Stimulated activated CD8-positive, alpha-beta memory T cell treated with anti-CD3 and anti-CD28 coated beads, Interleukin-15, amount 100 ng/mL, for 24 hours (primary cell): ENCODE data around the gene ARMC8.
A peak's percentile ranks its signal among the peaks of the same experiment; 100 is the strongest.
"Not testable (repeated sequence)": the region's sequence is repeated elsewhere in the genome, so short reads cannot be mapped to it uniquely, and the experiment has no call there.

ENCODE experiments used
- DNase-seq: peaks from one replicate; pipeline ENCODE4 v3.0.0-alpha.2; 2020; ENCODE audit warnings: low read depth

ARMC8 gene, protein sequence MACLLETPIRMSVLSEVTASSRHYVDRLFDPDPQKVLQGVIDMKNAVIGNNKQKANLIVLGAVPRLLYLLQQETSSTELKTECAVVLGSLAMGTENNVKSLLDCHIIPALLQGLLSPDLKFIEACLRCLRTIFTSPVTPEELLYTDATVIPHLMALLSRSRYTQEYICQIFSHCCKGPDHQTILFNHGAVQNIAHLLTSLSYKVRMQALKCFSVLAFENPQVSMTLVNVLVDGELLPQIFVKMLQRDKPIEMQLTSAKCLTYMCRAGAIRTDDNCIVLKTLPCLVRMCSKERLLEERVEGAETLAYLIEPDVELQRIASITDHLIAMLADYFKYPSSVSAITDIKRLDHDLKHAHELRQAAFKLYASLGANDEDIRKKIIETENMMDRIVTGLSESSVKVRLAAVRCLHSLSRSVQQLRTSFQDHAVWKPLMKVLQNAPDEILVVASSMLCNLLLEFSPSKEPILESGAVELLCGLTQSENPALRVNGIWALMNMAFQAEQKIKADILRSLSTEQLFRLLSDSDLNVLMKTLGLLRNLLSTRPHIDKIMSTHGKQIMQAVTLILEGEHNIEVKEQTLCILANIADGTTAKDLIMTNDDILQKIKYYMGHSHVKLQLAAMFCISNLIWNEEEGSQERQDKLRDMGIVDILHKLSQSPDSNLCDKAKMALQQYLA

GRCh38 chr3:138187296-138188012, at the start of gene ARMC8:
Gene ARMC8 (plus strand): TSS chr3:138187301. CDS start chr3:138187555, 254 bp downstream.
- DNase-seq = peak; percentile 32

GRCh38 chr3:138137861-138138260, 49.2 kb upstream of the ARMC8 start:
- no peak for DNase-seq

DNA sequence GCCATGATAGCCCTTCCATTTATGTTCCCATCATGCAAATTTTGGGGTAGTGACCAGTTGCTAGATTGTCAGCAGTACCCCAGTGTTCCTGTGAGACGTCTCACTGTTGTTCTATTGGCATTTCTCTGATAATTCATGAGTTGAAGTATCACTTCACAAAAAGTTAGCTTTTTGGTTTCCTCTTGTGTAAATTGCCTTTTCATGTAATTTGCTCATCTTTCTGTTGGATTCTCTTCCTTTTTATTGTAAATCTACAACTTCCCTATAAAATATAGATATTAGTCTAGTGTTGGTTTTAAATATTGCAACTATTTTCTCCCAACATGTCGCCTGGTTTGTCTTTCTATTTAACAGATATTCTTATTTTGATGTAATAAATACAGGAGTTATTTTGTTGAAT, 47.4 kb upstream of the ARMC8 start:
- no peak for DNase-seq

DNA sequence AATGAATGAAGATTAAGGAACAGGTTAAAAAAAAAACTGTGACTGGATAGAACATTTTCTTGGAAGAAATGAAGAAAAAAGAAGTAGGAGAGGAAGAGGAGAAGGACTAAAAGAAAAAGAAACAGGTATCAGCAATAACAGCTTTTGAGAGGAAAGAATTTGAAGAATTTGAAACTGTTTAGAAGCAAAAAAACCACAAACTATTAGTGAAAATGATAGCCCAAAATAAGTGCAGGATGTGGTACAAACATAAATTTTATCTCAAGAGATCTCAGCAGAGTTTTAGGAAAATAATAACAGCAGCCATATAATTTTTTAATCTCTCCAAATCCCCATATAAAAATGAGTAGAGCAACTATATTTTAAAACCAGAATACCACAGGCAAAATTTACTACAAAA, 46.2 kb upstream of the ARMC8 start:
- DNase-seq = no peak

DNA sequence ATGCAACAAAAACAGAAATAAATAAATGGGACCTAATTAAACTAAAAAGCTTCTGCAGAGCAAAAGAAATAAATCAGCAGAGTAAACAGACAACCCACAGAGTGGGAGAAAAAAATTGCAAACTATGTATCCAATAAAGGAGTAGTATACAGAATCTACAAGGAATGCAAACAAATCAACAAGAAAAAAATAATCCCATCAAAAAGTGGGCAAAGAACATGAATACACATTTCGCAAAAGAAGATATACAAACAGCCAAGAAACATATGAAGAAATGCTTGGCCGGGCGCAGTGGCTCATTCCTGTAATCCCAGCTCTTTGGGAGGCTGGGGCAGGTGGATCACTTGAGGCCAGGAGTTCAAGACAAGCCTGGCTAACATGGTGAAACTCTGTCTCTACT, 44.9 kb upstream of the ARMC8 start:
- DNase-seq = not testable (repeated sequence)

- DNase-seq = no peak
These were observed 38.6 kb upstream of the ARMC8 start for GRCh38 chr3:138148503-138148902.

DNA sequence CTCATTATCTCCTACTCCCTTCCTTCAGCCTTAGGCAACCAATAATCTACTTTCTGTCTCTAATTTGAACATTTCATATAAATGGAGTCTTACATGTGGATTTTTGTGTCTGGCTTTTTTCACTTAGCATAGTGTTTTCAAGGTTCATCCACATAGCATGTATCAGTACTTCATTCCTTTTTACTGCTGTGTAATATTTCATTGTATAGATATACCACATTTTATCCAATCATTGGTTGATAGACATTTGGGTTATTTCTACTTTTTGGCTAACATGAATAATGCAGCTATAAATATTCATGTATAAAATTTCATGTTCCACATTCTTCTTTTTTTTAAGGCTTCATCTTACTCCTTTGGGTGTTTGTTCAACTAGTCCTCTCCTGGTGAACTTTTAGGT, 32.6 kb upstream of the ARMC8 start:
- no peak for DNase-seq

DNA sequence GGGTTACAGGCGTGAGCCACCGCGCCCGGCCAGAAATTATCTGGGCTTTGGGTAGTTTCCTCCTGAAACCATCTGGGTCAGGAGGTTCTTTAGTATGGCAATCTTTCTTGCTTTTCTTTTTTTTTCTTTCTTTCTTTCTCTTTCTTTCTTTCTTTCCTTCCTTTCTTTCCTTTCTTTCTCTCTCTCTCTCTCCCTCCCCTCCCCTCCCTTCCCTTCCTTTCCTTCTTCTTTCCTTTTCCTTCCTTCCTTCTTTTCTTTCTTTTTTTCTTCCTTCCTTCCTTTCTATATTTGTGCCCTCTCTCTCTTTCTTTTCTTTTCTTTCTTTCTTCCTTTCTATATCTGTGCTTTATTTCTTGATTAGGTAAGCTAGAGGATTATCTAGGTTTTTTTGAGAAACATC, 29.4 kb upstream of the ARMC8 start:
- DNase-seq = no peak

- no peak for DNase-seq
These were observed 22.0 kb upstream of the ARMC8 start for GRCh38 chr3:138165061-138165460.

- DNase-seq = no peak
These were observed 14.5 kb upstream of the ARMC8 start for GRCh38 chr3:138172625-138173024.

DNA sequence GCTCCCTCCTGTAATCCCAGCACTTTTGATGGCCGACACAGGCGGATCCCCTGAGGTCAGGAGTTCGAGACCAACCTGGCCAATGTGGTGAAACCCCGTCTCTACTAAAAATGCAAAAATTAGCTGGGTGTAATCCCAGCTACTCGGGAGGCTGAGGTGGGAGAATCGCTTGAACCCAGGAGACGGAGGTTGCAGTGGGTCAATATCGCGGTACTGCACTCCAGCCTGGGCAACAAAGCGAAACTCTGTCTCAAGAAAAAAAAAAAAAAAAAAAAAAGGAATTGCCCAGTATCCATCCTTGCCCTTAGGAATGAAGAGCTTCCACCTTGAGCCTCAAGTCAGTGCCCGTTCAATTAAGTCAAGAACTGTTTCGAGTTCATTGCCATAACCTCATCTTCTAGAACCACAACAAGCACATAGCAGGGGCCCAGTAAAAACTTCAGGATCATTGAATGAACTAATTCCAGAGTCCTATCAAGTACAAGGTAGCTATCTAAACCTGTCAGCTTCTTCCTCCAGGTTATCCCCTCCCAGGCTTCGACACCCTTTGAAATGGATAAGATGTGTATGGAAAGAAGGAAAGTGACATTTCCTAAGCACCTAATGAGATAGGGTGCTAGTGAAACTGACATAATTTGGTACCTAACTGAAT, 13.2 kb upstream of the ARMC8 start:
- no peak for DNase-seq

DNA sequence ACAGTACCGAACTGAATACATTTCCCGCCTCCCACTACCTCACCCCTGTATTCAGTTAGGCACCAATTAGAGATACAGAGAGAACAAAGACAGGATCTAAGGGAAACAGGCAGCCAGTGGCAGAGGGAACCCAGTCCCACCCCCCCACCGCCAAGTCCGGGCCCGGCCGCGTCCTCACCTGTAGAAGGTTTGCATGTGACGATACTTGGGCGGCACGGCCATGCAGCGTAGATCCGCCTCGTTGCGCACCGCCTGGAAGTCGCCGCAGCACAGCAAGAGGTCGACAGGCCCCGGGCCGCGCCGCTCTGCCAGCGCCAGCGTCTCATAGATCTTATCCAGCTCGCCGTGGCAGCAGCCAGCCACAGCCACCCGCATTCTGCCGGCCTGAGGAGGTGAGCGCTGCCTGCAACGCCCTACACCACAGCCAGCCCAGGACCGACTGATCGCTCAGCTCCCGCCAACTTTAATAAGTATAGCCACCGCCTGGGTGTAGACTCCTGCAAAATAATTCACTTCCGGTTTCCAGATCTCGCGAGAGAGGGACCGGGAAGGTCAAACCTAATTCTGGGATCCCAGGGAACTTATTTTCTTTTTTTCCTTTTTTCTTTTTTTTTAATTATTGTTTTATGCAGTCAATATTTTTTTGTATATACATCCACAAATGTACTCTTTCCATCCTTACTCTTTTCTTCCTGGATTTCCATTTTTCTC, 12.5 kb upstream of the ARMC8 start, which contains the start of gene DBR1:
DBR1 (minus strand) TSS at position 501 of the 711 bp plus-strand sequence; CDS start at position 375, 126 bp downstream.
- DNase-seq = peak; percentile 46

- no peak for DNase-seq
These were observed 6.6 kb upstream of the ARMC8 start for GRCh38 chr3:138180375-138181029.

DNA sequence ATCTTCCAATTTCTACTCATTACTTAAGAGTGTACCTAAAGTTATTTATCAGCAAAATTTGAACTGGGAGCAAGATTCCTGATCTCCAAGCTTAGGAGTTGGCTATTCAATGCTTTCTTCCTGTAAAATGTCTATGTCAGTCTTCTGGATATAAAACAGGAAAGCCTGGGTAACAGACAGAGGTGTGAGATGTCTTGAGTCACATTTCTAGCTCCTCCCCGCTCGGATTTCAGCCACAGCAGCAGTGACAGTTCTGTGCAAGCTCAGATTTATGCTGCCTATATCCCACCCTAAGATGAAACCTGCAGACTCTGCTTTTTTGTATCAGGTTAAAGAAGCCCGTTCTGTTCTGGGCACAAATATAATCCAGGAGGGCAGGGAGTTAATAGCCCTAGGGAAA, 2.1 kb upstream of the ARMC8 start:
- DNase-seq = no peak

DNA sequence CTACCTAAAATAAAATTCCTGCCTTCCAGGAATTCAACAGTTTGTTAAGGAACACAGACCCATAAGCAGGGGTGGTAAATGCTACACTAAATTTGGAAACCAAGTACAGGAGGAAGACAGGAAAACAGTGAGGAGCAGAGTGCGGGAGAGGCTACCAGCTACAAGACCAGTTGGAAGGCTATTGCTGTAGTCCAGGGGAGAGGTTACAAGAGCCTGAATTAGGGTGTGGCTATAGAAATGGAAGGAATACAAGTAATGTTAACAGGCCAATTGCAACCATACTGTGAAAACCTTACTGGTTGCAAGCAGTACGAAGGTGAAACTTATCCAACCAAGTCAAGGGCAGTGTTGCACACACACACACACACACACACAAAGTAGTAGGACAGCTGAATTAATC, 880 bp upstream of the ARMC8 start:
- DNase-seq = no peak

- peak; percentile 71 for DNase-seq
These were observed 252 bp upstream of the ARMC8 start for GRCh38 chr3:138186803-138187295.

DNA sequence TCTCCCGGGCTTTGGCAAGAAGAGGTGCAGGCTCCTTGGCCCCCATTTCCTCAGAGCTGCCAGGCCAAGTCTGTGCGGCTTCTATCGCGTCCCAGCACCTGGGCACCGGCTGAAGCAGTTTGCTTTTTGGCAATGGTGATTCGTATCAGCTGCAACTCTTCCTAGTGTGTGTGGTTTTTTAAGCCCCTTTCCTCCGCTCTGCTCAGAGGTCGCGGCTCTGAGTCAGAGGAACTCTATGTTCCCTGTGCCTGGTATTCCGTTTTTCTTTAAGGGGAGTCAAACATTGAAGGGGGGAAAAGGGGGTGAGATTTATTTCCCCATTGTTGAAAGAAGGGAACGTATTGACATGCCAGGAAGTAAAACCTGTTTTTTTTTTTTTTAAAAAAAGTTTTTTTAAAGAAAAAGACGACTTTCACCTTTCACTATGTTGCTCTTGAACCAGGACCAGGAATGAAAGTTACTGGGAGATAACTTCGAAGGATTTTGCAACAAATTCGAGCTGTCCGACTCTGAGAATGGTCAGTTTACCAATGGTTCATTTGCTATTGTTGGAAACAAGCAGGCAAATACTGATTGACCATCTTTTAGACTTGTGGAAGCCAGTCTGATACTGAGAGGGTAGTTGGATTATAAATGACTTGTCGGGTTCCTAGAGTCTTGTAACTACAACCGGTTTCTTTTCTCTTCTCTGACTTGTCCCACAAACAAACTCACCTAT, 1.1 kb downstream of the ARMC8 start:
- DNase-seq = no peak

- no peak for DNase-seq
These were observed 8.4 kb downstream of the ARMC8 start for GRCh38 chr3:138195481-138195880.

DNA sequence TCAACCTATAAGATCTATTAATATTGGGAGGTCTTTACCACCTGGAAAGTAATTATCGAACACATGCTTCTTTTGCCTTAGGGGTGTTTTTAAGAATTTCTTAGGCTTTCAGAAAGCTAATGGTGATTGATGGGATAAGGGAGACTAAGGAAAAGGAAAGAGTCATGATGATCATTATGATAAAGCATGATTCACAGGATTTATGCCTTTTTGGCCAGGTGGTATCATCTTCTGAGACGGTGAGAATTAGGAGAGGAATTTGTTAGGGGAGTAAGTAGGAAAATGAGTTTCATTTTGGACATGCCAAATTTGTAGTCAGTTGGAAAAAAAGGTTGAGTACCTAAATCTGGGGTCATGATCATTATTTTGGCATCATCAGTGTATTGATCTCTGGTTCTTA, 8.9 kb downstream of the ARMC8 start:
- DNase-seq = no peak

DNA sequence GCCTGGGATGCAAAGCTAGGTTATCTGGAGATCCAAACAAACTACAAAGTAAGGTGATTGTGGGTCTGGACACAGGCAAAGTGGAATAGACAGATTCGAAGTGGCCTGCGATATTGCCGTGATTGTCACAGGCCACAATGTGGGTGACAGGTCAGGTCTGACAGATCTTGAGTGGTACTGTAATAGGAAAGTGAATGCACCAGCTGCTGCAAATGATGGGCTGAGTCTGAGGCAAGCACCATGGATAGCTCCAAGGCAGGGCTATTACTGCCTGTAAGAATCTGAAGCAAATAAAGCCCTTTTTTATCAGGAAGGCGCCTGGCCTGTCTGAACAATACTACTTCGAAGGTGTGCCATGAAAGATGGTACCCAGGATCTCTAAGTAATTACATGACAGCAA, 10.0 kb downstream of the ARMC8 start:
- DNase-seq = no peak
